DND-41 (cell line): ENCODE results near the gene EXOG.

Source experiments
- ATAC-seq: fragments of 200-7000 bp; cut with Tn5 transposase; 3 replicates; pipeline ENCODE4 v1.9.1; 2021; ENCODE audit warnings: low read depth; ENCODE audit not compliant: insufficient read depth
- DNase-seq: peaks from one replicate; pipeline ENCODE4 v3.0.0-alpha.2; 2020
- H2AFZ ChIP-seq: 2 replicates; pipeline ENCODE4 v1.6.0; 2012; ENCODE audit warnings: low read depth, low read length
- H3K27ac ChIP-seq: 2 replicates; pipeline ENCODE4 v1.5.1; 2012; ENCODE audit warnings: low read length, inconsistent platforms
- H3K27me3 ChIP-seq: fragments of 200-600 bp; sonication (generic); 2 replicates; pipeline ENCODE4 v1.6.0; 2012; ENCODE audit warnings: low read length, mild to moderate bottlenecking, inconsistent platforms; ENCODE audit not compliant: insufficient read depth, poor library complexity
- H3K36me3 ChIP-seq: 2 replicates; pipeline ENCODE4 v1.5.1; 2012; ENCODE audit warnings: low read length, inconsistent platforms; ENCODE audit not compliant: insufficient read depth
- H3K4me1 ChIP-seq: 2 replicates; pipeline ENCODE4 v1.5.1; 2012; ENCODE audit warnings: mild to moderate bottlenecking, low read length; ENCODE audit not compliant: insufficient read depth
- H3K4me2 ChIP-seq: 2 replicates; pipeline ENCODE4 v1.6.0; 2012; ENCODE audit warnings: mild to moderate bottlenecking, moderate library complexity, low read length, inconsistent platforms; ENCODE audit not compliant: insufficient read depth
- H3K4me3 ChIP-seq, 2 experiments: fragments of 200-600 bp in 1 of 2; shearing (Covaris generic) in 1 of 2; 2 replicates each; pipeline ENCODE4 v1.5.1; 2012 to 2016; ENCODE audit warnings: inconsistent platforms in 2 of 2, low read length in 2 of 2, mild to moderate bottlenecking in 2 of 2, low read depth in 1 of 2, moderate library complexity in 1 of 2
- H3K79me2 ChIP-seq: 2 replicates; pipeline ENCODE4 v1.6.0; 2012; ENCODE audit warnings: low read length, inconsistent platforms; ENCODE audit not compliant: insufficient read depth
- H3K9ac ChIP-seq: 2 replicates; pipeline ENCODE4 v1.6.0; 2012; ENCODE audit warnings: low read depth, mild to moderate bottlenecking, inconsistent platforms, low read length, moderate library complexity
- H3K9me3 ChIP-seq: 2 replicates; pipeline ENCODE4 v1.5.1; 2012; ENCODE audit warnings: low read length, moderate library complexity, mild to moderate bottlenecking, inconsistent platforms; ENCODE audit not compliant: insufficient read depth, severe bottlenecking
- H4K20me1 ChIP-seq: 2 replicates; pipeline ENCODE4 v1.6.0; 2012; ENCODE audit warnings: low read length; ENCODE audit not compliant: insufficient read depth
- EZH2 ChIP-seq: IDR thresholded peaks from 3 replicates; pipeline ENCODE4 v1.6.1; 2012; ENCODE audit warnings: borderline replicate concordance, low read depth, mild to moderate bottlenecking, moderate library complexity, low read length, inconsistent platforms; ENCODE audit not compliant: severe bottlenecking
- TF ChIP-seq, protein P1 (sequence below): IDR thresholded peaks from 2 replicates; pipeline ENCODE4 v1.5.1; 2012; ENCODE audit warnings: borderline replicate concordance, low read length, moderate library complexity, mild to moderate bottlenecking; ENCODE audit not compliant: poor library complexity, severe bottlenecking; ENCODE audit errors: extremely low read depth

Gene EXOG

DNA sequence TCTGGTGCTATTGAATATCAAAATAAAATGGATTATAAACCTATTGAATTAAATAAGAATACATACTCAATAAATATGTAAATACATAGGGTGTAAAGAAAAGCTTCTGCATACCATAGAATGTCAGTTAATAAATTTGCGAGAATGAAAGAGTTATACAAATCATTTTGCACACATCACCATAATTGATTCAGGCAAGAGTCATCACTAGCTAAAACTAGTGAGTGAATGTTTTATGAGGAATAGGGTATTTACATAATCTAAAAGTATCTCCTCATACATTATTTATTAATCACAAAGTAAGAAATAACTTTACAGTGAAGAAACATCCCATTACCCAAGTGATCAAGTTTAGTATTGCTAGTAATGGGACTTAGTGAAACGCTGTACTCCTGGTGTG, 13.6 kb downstream of the EXOG start:
- no peak for ATAC-seq
- H3K9ac ChIP-seq, result no peak overlapping the region
- no peaks in the 10 kb centered on the region for H3K4me1 ChIP-seq
- H3K4me3 ChIP-seq, result no peak overlapping the region
- peaks cover 63% of the 10 kb centered on the region for H3K36me3 ChIP-seq
- no peaks in the 10 kb centered on the region for H4K20me1 ChIP-seq
- no peak overlapping the region for H3K27ac ChIP-seq
- H3K9me3 ChIP-seq, result no peaks in the 10 kb centered on the region
- no peak for DNase-seq
- H3K79me2 ChIP-seq, result no peaks in the 10 kb centered on the region
- H3K4me2 ChIP-seq, result no peak overlapping the region
- TF ChIP-seq EZH2, result no peak
- TF ChIP-seq, protein P1, sequence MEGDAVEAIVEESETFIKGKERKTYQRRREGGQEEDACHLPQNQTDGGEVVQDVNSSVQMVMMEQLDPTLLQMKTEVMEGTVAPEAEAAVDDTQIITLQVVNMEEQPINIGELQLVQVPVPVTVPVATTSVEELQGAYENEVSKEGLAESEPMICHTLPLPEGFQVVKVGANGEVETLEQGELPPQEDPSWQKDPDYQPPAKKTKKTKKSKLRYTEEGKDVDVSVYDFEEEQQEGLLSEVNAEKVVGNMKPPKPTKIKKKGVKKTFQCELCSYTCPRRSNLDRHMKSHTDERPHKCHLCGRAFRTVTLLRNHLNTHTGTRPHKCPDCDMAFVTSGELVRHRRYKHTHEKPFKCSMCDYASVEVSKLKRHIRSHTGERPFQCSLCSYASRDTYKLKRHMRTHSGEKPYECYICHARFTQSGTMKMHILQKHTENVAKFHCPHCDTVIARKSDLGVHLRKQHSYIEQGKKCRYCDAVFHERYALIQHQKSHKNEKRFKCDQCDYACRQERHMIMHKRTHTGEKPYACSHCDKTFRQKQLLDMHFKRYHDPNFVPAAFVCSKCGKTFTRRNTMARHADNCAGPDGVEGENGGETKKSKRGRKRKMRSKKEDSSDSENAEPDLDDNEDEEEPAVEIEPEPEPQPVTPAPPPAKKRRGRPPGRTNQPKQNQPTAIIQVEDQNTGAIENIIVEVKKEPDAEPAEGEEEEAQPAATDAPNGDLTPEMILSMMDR, result no peak
- no peaks in the 10 kb centered on the region for H3K27me3 ChIP-seq
- no peak overlapping the region for H2AFZ ChIP-seq

DNA sequence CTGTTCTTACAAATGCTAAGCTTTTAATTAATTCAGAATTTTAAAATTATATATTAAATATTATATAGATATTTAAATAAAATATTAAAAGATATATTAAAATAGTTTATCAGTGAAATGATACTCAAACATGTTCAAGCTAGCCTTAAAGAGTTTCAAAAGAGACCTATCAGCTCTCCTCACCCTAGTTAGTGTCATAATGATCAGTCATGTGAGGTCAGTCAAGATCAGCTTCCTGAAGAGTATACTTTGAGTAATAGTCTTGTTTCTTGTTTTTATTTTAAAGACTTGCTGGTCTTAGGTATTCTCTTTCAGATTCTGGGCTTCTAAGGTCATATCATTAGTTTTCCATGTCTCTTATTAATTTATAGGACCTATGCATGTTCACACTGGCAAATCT, 14.5 kb downstream of the EXOG start:
- DNase-seq, result no peak
- no peaks in the 10 kb centered on the region for H4K20me1 ChIP-seq
- no peak overlapping the region for H3K4me3 ChIP-seq
- TF ChIP-seq, protein P1, result no peak
- TF ChIP-seq EZH2, result no peak
- H3K9me3 ChIP-seq, result no peaks in the 10 kb centered on the region
- H3K4me1 ChIP-seq, result no peaks in the 10 kb centered on the region
- no peak overlapping the region for H3K27ac ChIP-seq
- H3K36me3 ChIP-seq, result peaks cover 65% of the 10 kb centered on the region
- ATAC-seq, result no peak
- H2AFZ ChIP-seq, result no peak overlapping the region
- no peak overlapping the region for H3K4me2 ChIP-seq
- no peaks in the 10 kb centered on the region for H3K27me3 ChIP-seq
- no peak overlapping the region for H3K9ac ChIP-seq
- H3K79me2 ChIP-seq, result no peaks in the 10 kb centered on the region

DNA sequence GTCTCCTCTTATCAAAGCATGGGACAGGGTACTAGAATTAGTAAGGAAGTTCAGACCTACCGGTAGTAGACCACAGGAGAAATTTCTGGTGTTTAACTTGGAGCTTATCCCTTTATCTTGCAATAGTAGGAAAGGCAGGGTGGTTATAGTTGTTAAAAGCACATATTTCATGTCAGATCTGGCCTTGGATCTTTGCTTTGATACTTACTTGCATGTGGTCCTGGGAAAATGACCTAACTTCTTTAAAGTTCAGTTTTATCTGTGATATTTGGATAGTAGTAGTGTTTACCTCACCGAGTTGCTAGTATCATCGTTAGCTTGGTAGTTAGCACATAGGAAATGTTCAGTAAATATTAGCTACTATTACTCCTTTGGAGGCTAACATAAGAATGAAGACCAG, 15.4 kb downstream of the EXOG start:
- no peaks in the 10 kb centered on the region for H3K4me1 ChIP-seq
- H3K4me2 ChIP-seq, result no peak overlapping the region
- no peaks in the 10 kb centered on the region for H3K79me2 ChIP-seq
- H3K9ac ChIP-seq, result no peak overlapping the region
- peaks cover 64% of the 10 kb centered on the region for H3K36me3 ChIP-seq
- H3K4me3 ChIP-seq, result no peak overlapping the region
- no peak for ATAC-seq
- TF ChIP-seq, protein P1, result no peak
- TF ChIP-seq EZH2, result no peak
- no peak for DNase-seq
- no peaks in the 10 kb centered on the region for H3K27me3 ChIP-seq
- H4K20me1 ChIP-seq, result no peaks in the 10 kb centered on the region
- no peaks in the 10 kb centered on the region for H3K9me3 ChIP-seq
- H3K27ac ChIP-seq, result no peak overlapping the region
- no peak overlapping the region for H2AFZ ChIP-seq

DNA sequence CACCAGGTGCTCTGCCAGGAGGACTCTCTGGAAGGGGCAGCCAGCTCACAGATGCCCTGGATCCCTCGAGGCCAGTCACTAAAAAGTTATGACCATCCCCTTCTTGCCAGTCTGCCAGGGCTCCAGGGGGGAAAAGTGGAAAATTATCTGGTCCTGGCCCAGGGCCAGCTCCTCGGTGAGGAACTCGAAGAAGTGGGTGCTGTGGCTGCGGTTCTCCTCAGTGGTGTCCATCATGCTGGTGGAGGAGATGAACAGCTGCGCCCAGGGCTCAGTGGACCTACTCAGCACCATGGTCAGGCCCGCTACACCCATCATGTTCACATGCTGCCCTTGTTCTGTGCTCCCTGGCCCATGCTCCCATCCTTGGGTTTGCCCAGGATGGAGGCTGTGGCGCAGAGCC, 19.2 kb downstream of the EXOG start:
- TF ChIP-seq EZH2, result no peak
- Histone ChIP-seq H3K4me3 (no peak overlapping the region), H4K20me1 (no peaks in the 10 kb centered on the region), H2AFZ (no peak overlapping the region), H3K27ac (no peak overlapping the region), H3K27me3 (no peaks in the 10 kb centered on the region), H3K9me3 (no peaks in the 10 kb centered on the region), H3K9ac (no peak overlapping the region), H3K4me2 (no peak overlapping the region), H3K36me3 (peaks cover 42% of the 10 kb centered on the region), H3K4me1 (peaks cover 15% of the 10 kb centered on the region), H3K79me2 (no peaks in the 10 kb centered on the region)
- no peak for DNase-seq
- no peak for ATAC-seq
